ENCODE results near the gene TNKS2. TPM values are rescaled to one million over a fixed set of nuclear protein-coding genes. Genes with fewer than 3 reads are reported as not detected.

TNKS2 gene
- total RNA-seq, 1 experiment from 2014 or later: 46.2 TPM

GRCh38 chr10:91779011-91779605, 19.1 kb upstream of the TNKS2 start:
- ATAC-seq (no peak), DNase-seq (ENCODE audit: low read depth, low spot score) (no peak)
- intact Hi-C loops (cut with micrococcal nuclease; ENCODE audit: unreplicated experiment): loop anchor here (10.0 kb wide), 1 partner anchor 64 kb away; no protein-coding TSS in a partner anchor
- Histone ChIP-seq H3K27ac (ENCODE audit: low read length) (no peak overlapping the region), H3K36me3 (ENCODE audit: control insufficient read depth, insufficient read depth, low read length) (no peaks in the 10 kb centered on the region), H3K4me1 (ENCODE audit: control insufficient read depth, insufficient read depth, low read length) (no peaks in the 10 kb centered on the region), H3K9me3 (ENCODE audit: control insufficient read depth, insufficient read depth, low read depth, low read length) (no peaks in the 10 kb centered on the region), H3K4me3 (ENCODE audit: low read depth in 2 of 2, low read length in 2 of 2) (no peak overlapping the region), H3K27me3 (ENCODE audit: control insufficient read depth, insufficient read depth, low read length) (peaks cover 9% of the 10 kb centered on the region; the same call in 1 of the 2 replicates)
- POLR2A ChIA-PET: no interaction called here
- TF ChIP-seq, protein P1, sequence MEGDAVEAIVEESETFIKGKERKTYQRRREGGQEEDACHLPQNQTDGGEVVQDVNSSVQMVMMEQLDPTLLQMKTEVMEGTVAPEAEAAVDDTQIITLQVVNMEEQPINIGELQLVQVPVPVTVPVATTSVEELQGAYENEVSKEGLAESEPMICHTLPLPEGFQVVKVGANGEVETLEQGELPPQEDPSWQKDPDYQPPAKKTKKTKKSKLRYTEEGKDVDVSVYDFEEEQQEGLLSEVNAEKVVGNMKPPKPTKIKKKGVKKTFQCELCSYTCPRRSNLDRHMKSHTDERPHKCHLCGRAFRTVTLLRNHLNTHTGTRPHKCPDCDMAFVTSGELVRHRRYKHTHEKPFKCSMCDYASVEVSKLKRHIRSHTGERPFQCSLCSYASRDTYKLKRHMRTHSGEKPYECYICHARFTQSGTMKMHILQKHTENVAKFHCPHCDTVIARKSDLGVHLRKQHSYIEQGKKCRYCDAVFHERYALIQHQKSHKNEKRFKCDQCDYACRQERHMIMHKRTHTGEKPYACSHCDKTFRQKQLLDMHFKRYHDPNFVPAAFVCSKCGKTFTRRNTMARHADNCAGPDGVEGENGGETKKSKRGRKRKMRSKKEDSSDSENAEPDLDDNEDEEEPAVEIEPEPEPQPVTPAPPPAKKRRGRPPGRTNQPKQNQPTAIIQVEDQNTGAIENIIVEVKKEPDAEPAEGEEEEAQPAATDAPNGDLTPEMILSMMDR (IDR thresholded peaks at IDR 0.05): no peak
- no peak for TF ChIP-seq TCF7L2 (IDR thresholded peaks at IDR 0.05; ENCODE audit: low read depth, low read length)
- no peak for TF ChIP-seq POLR2AphosphoS5 (IDR thresholded peaks at IDR 0.05; ENCODE audit: low read depth, low read length)
- no peak for TF ChIP-seq REST (IDR thresholded peaks at IDR 0.05; ENCODE audit: insufficient read depth in 1 of 2, low read depth in 2 of 2, low read length in 1 of 2)
- TF ChIP-seq SIN3A (IDR thresholded peaks at IDR 0.05; ENCODE audit: borderline replicate concordance, insufficient read depth, low read depth, low read length): no peak
- BruUV-seq (replicated peaks): no TSS peak
- CTCF ChIA-PET: no interaction called here
- in situ Hi-C loops (cut with HindIII; ENCODE audit: low pct_unique_long_range_greater_than_20kb, low sequenced_read_pairs): no loop called here

GRCh38 chr10:91782539-91782938, 15.7 kb upstream of the TNKS2 start:
- Histone ChIP-seq H3K4me1 (ENCODE audit: control insufficient read depth, insufficient read depth, low read length) (no peaks in the 10 kb centered on the region), H3K27me3 (ENCODE audit: control insufficient read depth, insufficient read depth, low read length) (peaks cover 11% of the 10 kb centered on the region; the same call in 1 of the 2 replicates), H3K27ac (ENCODE audit: low read length) (no peak overlapping the region), H3K36me3 (ENCODE audit: control insufficient read depth, insufficient read depth, low read length) (no peaks in the 10 kb centered on the region), H3K9me3 (ENCODE audit: control insufficient read depth, insufficient read depth, low read depth, low read length) (no peaks in the 10 kb centered on the region), H3K4me3 (ENCODE audit: low read depth in 2 of 2, low read length in 2 of 2) (no peak overlapping the region)
- POLR2A ChIA-PET: no interaction called here
- TF ChIP-seq REST (IDR thresholded peaks at IDR 0.05; ENCODE audit: insufficient read depth in 1 of 2, low read depth in 2 of 2, low read length in 1 of 2): no peak
- CTCF ChIA-PET: no interaction called here
- in situ Hi-C loops (cut with HindIII; ENCODE audit: low pct_unique_long_range_greater_than_20kb, low sequenced_read_pairs): no loop called here
- intact Hi-C loops (cut with micrococcal nuclease; ENCODE audit: unreplicated experiment): no loop called here
- no TSS peak for BruUV-seq (replicated peaks)
- DNase-seq (ENCODE audit: low read depth, low spot score) (no peak), ATAC-seq (no peak)

Measured in Panc1 (cell line).